Panc1 (cell line): Measurements from ENCODE around the gene KAZN.

Source experiments
- CTCF ChIP-seq: fragments of 450-650 bp; IDR thresholded peaks from 2 replicates; pipeline ENCODE4 v1.5.1; 2017; ENCODE audit warnings: mild to moderate bottlenecking
- POLR2AphosphoS5 ChIP-seq: IDR thresholded peaks from 2 replicates; pipeline ENCODE4 v1.6.1; 2012; ENCODE audit warnings: mild to moderate bottlenecking, low read depth, low read length, moderate library complexity
- SIN3A ChIP-seq: IDR thresholded peaks from 2 replicates; pipeline ENCODE4 v1.6.1; 2012; ENCODE audit warnings: low read depth, mild to moderate bottlenecking, low read length, moderate library complexity, borderline replicate concordance; ENCODE audit not compliant: insufficient read depth

DNA sequence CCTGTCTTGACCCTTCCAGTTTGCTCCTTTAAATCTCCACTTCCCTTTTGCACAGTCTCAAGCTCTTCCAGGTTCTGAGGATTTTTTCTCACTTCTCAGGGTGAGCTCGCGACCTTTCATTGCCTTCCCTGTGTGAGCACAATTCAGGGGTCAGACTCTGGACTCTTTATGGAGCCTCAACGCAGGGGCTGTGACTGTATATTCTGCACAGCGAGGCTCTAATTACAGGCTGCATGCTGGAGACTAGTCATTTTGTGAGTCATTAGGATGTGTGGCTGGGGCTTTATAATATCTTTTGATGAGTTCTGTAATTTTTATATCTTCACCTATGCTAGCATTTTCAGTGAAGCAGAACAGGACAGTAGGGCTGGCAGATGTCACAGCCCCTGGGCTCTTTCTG is 270.7 kb downstream of the KAZN start:
- TF ChIP-seq CTCF (no peak), SIN3A (no peak), POLR2AphosphoS5 (no peak)
